Measurements from ENCODE around the gene ZNF185.
A peak's percentile ranks its signal among the peaks of the same experiment; 100 is the strongest.

Gene ZNF185

DNA sequence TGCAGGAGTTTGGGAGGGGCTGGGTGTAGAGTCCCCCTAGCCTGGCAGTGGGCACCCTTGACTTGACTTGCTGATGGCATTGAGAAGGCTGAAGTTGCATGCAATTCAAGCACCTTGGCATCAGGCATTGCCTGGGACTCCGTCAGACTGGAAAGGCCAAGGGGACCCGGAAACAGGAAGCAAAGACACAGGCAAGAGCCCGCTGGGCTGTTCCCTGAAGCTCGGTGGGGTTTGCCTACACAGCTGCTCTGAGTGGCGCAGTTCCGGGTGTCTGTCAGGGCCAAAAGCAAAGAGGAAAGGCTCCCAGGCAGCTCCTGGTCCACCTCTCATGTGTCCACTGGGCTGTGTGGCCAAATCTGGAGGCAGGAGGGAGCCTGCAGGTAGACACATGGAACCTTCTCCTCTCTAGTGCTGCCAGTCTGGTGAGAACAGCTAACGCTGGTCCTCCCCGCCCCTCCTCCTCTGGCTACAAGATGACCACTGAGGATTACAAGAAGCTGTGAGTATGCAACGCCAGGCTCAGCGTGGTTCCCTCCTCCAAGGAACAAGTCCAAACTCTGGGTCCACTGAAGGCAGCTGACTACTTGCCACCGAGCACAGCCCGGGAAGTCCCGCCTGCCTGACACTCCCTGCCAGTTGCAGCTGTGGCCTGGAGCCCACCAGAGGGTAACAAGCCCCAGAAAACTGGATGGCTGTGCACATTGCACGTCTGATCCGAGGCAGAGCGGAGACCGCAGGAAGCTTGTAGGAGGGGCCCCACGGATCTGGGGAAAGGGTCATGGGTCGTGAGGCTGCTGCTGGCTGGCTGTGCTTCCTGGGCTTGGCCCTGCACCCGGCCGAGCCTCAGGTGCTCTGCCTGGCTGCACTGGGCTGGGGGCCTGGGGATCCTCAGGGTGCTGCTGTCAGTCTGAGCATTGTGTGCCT is 20.1 kb downstream of the ZNF185 start:
- DNase-seq (ENCODE audit: low spot score), result no peak

DNA sequence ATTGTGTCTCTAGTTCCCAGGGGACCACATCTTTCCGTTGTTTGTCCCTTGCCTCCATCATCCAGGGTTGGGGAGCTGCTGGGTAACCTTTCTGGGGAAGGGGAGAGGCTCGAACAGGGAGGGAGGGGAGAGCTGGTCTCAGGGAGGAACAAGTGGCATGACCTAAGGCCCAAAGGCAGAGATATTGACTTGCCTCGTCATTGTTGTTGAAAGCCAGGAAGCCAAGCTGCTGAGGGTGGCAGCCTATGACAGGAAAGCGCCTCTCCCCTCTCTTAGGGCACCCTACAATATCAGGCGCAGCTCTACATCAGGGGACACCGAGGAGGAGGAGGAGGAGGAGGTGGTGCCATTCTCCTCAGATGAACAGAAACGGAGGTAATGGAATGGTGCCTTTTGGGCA is 20.8 kb downstream of the ZNF185 start:
- no peak for DNase-seq (ENCODE audit: low spot score)

DNA sequence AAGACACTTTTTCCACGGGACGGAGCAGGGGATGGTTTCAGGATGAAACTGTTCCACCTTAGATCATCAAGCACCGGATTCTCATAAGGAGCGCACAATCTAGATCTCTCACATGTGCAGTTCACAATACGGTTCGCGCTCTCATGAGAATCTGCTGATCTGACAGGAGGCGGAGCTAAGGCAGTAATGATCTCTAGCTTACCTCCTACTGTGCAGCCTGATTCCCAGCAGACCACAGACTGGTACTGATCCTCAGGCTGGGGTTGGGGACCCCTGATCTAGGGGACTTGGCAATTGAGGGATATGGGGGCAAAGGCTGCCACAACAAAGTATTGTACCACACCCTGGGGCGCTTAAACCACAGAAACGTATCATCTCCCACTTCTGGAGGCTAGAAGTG is 25.7 kb downstream of the ZNF185 start:
- DNase-seq (ENCODE audit: low spot score), result no peak

DNA sequence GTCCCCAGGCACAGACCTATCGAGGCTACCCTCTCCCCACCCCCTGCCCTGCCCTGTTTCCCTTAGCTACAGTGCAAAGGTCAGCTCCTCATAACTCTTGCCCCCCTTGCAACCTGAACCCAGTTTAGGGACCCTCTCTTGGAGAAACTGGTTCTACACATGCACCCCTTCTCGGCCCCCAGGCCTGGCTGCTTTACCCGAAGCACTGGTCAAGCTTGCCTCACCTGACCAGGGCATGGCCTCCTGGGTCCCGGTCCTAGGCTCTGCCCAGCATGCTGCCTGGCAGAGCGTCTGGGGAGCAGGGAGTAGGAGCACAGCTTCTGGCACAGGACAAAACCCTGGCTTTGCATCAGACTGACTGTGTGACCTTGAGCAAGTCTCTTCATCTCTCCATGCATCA is 28.0 kb downstream of the ZNF185 start:
- DNase-seq (ENCODE audit: low spot score), result no peak

DNA sequence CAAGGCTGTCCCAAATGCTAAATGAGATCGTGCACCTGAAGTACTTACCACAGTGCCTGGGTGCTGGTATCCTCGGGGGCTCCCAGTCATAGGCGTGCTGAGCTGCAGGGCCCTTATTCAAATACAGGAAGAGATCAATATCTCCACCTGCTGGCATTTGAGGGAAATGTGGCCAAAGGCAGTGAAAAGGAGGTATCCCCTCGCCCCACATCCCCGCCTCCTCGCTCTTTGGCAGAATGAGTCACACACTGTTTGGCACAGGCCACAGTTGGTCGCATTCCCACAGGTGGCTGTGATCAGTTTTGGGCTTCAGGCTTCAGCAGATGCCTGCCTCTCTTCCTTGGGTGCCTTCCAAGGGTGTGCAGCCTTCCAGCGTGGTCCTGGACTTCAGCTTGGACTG is 28.4 kb downstream of the ZNF185 start:
- peak; percentile 49 for DNase-seq (ENCODE audit: low spot score)

DNA sequence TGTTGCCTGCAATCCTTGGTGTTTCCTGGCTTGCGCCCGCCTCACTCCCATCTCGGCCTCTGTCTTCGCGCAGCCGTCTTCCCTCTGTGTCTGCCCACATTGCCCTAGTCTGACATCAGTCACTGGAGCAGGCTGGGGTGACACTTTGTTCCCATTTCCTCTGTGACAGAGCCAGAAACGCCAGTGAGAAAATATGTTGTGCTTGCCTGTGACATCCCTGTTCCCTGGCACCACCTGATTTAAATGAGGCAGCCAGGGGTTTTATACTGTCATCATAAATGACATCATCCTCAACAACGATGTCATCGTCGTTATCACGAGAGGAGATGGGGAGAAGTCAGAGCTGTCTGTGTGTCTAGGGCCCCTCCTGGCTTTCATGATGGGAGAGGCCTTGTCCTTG is 29.1 kb downstream of the ZNF185 start:
- no peak for DNase-seq (ENCODE audit: low spot score)

DNA sequence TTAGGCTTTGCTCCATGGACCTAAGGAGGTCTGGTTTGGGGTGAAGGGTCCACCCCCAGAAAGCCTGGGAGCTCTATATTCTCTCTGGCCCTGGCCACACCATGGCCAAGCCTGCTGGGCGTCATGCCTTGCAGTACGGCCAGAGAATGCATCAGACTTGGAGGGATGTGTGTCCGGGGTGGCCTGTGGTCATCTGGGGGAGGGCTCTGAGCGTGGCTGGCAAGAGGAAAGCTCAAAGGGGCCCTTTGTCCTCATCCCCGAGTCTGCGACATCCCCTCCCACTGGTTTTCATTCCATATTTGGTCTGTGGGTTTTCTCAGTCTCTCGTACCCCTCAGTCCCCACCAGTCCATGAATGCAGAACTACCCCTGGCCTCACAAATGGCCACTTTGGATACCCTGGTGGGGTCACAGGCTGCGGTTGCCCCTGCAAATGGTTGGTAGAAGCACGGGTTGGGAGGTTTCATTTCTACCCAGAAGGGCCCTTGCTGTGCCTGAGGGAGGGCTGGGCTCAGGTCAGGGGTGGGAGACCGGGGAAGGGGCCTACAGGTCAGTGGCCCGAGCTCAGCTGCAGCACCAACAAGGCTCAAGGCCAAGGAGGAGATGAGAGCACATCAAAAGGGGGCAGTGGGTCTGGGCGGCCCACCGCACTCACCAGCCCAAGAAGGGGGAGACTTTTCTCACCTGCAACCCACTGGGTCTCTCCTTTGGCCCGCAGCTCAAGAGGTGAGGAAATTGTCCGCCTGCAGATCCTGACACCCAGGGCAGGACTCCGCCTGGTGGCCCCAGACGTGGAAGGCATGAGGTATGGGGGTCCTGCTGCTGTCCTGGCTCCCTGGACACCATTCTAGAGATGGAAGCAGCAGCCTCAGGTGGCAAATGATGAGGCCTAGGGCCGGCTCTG is 30.2 kb downstream of the ZNF185 start:
- DNase-seq (ENCODE audit: low spot score), result no peak

DNA sequence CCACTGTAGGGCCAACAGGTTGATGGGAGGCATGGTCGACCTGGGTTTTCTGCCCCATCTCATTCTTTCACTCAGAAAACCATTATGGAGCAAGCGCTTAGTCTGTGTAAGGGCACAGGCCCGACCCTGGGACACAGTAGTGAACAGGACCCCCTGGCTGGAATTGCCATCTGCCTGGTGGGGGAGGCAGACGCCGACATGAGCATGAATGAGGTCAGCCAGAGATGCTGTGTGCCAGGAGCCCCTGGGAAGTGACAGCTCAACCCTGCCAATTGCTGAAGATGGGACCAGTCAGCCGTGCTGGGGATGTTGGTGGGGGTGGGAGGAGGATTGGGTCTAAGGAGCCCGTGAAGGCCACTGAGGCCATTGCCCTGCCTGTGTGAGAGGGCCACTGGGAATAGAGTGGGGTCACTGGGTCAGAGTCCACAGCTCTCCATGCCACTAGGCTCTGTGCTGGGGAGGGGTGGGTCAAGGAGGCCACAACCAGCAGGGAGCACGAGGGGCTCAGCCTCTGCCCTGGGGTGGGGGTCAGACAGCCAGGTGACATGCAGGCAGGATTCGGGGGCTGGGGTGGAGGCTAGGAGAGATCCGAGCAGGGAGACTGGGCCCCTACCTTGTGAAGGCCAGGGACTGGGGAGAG is 31.0 kb downstream of the ZNF185 start:
- no peak for DNase-seq (ENCODE audit: low spot score)

DNA sequence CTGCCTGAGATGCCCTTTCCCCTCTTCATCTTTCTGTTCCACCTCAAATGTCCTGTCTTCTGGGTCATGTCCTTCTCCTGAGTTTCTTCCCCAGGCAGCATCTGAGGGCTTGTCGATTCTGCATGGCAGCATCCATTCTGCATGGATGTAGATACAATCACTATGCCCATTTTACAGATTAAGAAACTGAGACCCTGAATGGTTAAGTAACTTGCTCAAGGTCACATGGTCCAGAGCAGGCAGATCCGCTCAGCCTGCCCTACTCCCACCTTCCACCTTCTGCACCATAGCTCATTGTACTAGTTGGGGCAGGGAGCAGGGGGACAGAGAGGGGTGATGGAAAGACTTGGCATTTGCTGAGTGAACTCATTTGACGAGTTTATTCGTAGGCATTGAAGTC is 32.0 kb downstream of the ZNF185 start:
- no peak for DNase-seq (ENCODE audit: low spot score)

DNA sequence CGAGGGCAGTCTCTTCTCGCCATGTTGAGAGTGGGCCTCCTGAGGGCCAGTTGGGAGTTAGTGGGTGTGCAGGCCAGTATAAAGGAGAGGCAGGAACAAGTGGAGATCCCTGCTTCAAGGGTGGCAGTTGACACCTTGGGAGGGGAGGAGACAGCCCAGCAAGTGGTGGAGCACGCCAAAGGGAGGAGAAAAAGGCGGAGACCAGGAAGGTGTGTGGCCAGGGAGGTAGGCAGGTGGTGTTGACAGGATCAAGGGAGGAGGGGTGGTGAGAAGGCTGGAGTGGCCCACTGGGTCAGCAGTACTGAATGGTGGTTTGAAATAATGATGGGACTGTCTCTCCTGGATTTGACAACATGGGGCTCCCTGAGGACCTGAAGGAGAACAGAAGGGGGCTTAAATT is 32.6 kb downstream of the ZNF185 start:
- no peak for DNase-seq (ENCODE audit: low spot score)

DNA sequence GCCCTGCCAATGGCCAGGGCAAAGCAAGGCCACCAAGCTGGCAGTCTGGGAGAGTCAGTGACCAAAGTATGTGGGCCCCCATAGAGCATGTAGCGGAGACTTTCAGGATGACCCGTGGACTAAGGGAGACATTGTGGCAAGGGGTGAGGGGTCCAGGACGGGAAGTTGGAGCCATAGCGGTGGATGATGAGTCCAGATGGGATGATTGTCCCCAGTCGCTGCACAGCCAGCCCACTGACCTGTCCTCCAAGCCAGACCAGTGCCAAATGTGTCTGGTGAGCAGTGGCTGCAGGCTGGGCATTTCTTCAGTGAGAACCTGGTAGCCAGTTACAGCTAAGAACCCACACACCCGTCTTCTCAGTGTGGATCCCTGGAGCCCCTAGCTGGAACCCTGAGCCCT is 34.3 kb downstream of the ZNF185 start:
- no peak for DNase-seq (ENCODE audit: low spot score)

DNA sequence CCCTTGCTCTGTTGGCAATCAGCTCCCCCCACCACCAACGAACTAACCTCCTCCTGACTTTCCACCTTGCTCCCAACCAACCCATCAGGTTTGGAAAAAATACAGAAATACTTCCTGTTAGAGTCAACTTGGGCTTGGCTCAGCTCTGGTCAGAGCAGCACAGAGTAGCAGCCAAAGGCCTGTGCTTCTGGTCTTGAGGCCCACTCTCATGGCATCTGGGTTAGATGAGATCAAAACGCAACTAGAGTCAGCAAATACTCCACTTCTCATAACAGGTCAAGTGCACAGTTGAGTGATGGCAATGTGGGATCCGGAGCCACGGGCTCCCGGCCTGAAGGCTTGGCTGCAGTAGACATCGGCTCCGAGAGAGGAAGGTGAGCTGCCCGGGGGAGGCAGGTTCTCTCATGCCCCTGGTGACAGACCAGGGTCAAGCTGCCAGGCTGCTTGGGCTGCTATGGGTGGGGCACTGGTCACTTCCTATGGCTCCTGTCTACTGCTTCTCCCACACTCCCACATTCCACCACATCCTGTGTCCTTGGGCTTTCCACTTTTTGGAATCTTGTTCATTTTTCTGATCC is 34.8 kb downstream of the ZNF185 start:
- no peak for DNase-seq (ENCODE audit: low spot score)

DNA sequence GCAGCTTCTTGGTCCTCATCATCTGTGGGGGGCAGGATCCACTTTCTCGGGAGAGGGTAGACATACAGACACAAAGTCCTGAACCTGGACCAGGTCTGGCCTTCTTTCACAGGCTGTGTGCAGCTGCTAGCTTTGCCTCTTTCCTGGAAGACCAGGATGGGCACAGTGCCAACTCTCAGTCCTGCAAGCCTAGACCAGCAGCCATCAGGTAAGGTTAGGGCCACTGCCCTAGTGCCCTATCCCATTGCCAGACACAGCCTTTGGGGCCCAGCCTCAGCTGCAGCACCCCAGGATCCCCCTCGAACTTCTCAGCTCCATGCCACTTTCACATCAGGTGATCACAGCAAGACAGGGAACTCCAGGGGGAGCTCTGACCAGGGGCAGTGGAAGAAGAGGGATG is 38.4 kb downstream of the ZNF185 start:
- no peak for DNase-seq (ENCODE audit: low spot score)

DNA sequence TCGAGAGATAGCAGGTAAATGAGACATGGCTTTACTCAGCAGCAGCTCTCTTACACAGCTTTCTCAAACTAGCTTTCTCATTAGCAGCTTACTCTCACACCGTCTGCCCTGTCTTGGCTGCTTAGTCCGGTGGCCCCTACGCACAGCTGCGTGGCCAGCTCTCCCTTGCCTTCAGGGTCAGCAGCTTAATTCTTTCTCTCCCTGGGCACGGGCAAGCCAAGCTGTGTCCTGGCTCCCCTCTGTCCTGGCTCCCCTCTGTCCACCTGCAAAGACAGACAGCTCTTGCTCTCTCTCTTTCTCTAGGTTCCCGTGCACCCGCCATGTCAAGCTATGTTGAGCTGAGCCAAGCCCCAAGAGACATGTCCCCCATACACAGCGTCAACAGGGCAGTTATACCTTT is 39.4 kb downstream of the ZNF185 start:
- no peak for DNase-seq (ENCODE audit: low spot score)

DNA sequence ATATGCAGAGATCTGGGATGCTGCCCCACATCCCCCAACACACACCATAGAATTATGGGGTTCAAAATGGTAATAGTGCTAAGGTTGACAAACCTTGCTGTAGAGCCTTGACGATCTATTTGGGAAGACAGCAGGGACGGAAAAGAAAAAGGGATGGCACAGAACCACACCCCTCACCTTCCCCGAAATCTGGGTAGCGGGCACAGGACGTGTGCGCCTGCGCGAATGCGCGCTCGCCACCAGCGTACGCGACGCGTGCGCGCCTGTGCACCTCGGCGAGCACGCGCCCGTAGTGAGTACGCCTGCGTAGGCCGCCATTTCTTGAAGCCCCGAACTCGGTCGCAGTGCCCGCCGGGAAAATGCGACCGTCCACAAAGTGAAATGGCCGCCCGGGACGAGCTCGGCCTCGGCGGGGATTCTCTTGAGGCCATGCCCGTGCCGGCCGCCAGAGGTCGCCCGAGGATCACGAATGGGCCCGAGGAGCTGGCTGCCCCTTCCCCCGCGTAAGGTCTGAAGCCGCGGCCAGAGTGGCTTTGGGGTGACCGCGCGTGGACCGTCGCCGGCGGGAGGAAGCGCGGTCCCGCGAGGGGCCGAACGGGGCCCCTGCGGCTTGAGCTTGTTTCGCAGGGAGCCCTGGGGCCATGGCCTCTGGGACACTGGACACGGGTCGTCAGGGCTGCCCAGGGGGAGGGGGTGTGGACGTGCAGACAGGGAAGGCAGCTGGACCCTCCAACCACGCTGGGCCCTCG is 43.6 kb downstream of the ZNF185 start:
- peak; percentile 72 for DNase-seq (ENCODE audit: low spot score)

DNA sequence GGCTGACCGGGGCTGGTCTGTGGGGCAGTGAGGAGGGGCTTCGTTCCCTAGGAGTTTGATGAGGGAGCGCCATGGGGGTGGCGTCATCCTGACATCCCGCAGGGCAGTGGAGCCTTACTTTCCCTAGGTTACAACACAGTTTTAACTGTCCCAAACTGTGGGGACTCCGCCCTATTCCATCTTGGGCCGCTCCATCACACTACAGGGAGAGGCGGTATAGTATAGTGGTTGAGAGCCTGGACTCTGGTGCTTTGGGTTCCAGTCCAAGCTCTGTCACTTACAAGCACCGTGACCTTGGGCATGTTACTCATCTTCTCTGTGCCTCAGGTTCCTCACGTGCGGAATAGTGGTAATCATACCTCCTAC is 44.2 kb downstream of the ZNF185 start:
- DNase-seq (ENCODE audit: low spot score), result no peak

DNA sequence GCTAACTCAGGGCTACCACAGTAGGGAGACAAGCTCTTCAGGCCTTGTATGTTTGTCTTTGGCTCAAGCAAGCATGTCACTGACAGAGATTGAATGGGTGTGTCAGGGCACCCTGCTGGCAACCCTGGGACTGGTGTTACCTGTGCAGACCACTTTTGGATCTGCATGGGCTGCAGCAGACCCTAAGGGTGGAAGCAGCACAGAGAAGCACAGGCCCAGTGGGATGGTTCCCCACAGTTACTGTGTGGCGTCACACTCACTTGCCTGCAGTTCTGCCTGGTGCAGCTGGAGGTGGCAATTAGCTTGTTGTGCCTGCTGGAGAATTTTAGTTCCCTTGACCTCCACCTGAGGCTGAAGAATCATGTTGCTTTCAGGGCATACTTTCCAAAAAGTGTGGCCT is 46.0 kb downstream of the ZNF185 start:
- DNase-seq (ENCODE audit: low spot score), result no peak

DNA sequence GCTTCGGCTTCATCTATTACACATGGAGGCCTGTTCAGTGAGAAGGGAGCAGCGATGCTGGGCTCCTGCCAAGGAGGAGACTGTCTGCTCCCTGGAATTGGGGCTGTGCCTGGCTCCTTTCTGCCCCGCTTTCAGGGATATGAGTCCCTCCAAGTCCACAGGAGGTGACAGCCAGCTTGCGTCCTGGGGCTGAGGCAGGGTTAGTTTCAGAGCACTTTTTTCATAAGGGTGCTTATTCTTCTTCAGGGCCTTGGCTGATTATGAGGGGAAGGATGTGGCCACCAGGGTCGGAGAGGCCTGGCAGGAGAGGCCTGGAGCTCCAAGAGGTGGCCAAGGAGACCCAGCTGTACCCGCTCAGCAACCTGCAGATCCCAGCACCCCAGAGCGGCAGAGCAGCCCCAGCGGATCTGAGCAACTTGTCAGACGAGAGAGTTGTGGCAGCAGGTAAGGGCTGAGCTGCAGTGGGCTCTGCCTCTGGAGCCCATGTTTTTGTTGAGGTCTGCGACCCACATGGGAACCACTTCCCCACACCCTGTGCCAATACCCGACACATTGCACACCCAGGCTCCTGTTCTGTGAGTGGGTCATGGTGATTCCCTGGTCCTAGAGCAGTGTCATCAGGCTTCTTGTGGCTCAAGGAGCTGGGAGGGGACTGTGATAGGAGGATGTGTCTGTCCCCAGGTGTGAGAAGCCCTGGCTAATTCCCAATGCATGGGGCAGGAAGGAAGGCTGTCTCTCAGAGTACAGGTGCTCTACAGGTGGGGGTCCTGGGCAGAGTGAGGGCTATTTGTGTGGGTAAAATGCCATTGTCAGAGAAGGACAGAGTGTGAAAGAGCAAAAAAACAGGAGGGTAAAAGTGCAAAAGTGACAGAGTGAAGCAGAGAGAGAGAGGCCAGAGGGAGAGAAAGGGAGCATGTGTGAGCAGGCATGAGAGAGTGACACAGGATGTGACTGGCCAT is 47.4 kb downstream of the ZNF185 start:
- DNase-seq (ENCODE audit: low spot score), result no peak

DNA sequence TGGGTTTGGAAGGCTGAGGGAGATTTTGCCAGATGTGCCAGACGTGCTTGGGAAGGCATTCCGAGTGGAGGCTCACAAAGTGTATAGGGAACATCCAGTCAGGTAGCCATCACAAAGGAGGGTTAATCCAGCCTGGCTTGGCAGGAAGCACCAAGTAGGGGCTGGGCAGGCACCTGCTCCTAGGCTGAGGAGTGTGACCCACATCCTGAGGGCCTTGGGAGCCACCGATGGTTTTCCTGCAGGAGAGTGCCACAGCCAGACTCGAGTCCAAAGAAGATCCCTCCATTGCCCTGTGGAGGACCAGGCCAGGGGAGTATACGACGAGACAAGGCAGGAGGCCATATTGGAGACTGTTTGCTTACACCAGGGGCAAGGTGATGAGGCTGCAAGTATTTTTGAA is 48.8 kb downstream of the ZNF185 start:
- no peak for DNase-seq (ENCODE audit: low spot score)
